Activated CD8-positive, alpha-beta memory T cell treated with anti-CD3 and anti-CD28 coated beads, Interleukin-2, amount 10 ng/mL, durations not matched to agents 7 days and 5 days (primary cell): Measurements from ENCODE around the gene EMB. TPM values are rescaled to one million over a fixed set of nuclear protein-coding genes. Genes with fewer than 3 reads are reported as not detected.
A peak's percentile ranks its signal among the peaks of the same experiment; 100 is the strongest.
"Not testable (repeated sequence)": the region's sequence is repeated elsewhere in the genome, so short reads cannot be mapped to it uniquely, and the experiment has no call there.

Source experiments
- ATAC-seq: fragments of 150-1000 bp; cut with Tn5 transposase; one replicate; pipeline ENCODE4 v1.10.0; 2021; ENCODE audit warnings: moderate library complexity
- CTCF ChIA-PET: fragments of 350-600 bp; sonication (Branson Sonifier 250); formaldehyde crosslinking; loops from one replicate; lab custom pipeline; 2021; ENCODE audit warnings: antibody characterized with exemption; lab: Charles Lee
- DNase-seq: peaks from one replicate; pipeline ENCODE4 v3.0.0-alpha.2; 2020
- H3K27ac Mint-ChIP-seq: one replicate; pipeline ENCODE4 v1.8.0; 2021; ENCODE audit warnings: mild to moderate bottlenecking, mixed read lengths
- H3K27me3 Mint-ChIP-seq: one replicate; pipeline ENCODE4 v1.8.0; 2021; ENCODE audit warnings: mixed read lengths
- H3K36me3 Mint-ChIP-seq: one replicate; pipeline ENCODE4 v1.8.0; 2021; ENCODE audit warnings: mild to moderate bottlenecking, mixed read lengths
- H3K4me1 Mint-ChIP-seq: one replicate; pipeline ENCODE4 v1.8.0; 2021; ENCODE audit warnings: mixed read lengths
- H3K4me3 Mint-ChIP-seq: one replicate; pipeline ENCODE4 v1.8.0; 2021; ENCODE audit warnings: mild to moderate bottlenecking, moderate library complexity, mixed read lengths
- H3K9me3 Mint-ChIP-seq: one replicate; pipeline ENCODE4 v1.8.0; 2022; ENCODE audit warnings: low read depth, mixed read lengths
- total RNA-seq, 2 experiments: library from RNA; stranded (reverse); gene quantifications; one replicate each; pipeline ENCODE4 v1.2.3, GENCODE V29; 2021

Gene EMB
- total RNA-seq, 2 experiments from 2014 or later, result 132 to 161 TPM

- H3K27me3 Mint-ChIP-seq, DNase-seq, ATAC-seq, H3K9me3 Mint-ChIP-seq, H3K36me3 Mint-ChIP-seq, CTCF ChIA-PET: not testable (repeated sequence)
- H3K4me1 Mint-ChIP-seq, result peaks cover 58% of the 10 kb centered on the region
- peak overlapping the region; percentile 95 for H3K27ac Mint-ChIP-seq
- peak overlapping the region; percentile 9 for H3K4me3 Mint-ChIP-seq
Observed at GRCh38 chr5:50442559-50443539, 1.8 kb upstream of the EMB start.

- Mint-ChIP-seq H3K27me3 (no peaks in the 10 kb centered on the region), H3K4me1 (peaks cover 59% of the 10 kb centered on the region), H3K27ac (peak overlapping the region; percentile 95), H3K9me3 (no peaks in the 10 kb centered on the region), H3K36me3 (peaks cover 8% of the 10 kb centered on the region), H3K4me3 (peak overlapping the region; percentile 90)
- CTCF ChIA-PET, result interaction anchor here (0.7 to 2.3 kb wide), 11 partner anchors 8 to 310 kb away, joined by 3 to 8 read pairs (median 4); partner anchors contain the start of gene PARP8
- DNase-seq (no peak), ATAC-seq (peak; percentile 5)
Observed at GRCh38 chr5:50441493-50441955, 436 bp upstream of the EMB start.

GRCh38 chr5:50439221-50439620 is 1.9 kb downstream of the EMB start:
- peak overlapping the region; percentile 95 for H3K27ac Mint-ChIP-seq
- DNase-seq (no peak), ATAC-seq (no peak)
- CTCF ChIA-PET, result interaction anchor here (1.2 kb wide), 1 partner anchor 8 kb away, joined by 3 read pairs; no protein-coding TSS in a partner anchor
- peak overlapping the region; percentile 90 for H3K4me3 Mint-ChIP-seq
- no peaks in the 10 kb centered on the region for H3K27me3 Mint-ChIP-seq
- no peaks in the 10 kb centered on the region for H3K9me3 Mint-ChIP-seq
- peaks cover 57% of the 10 kb centered on the region for H3K4me1 Mint-ChIP-seq
- peaks cover 19% of the 10 kb centered on the region for H3K36me3 Mint-ChIP-seq

- peak overlapping the region; percentile 50 for H3K4me3 Mint-ChIP-seq
- H3K27me3 Mint-ChIP-seq, H3K9me3 Mint-ChIP-seq, ATAC-seq, DNase-seq, CTCF ChIA-PET: not testable (repeated sequence)
- peak overlapping the region; percentile 28 for H3K27ac Mint-ChIP-seq
- peaks cover 22% of the 10 kb centered on the region for H3K36me3 Mint-ChIP-seq
- H3K4me1 Mint-ChIP-seq, result peaks cover 57% of the 10 kb centered on the region
Observed at GRCh38 chr5:50438060-50438459, 3.0 kb downstream of the EMB start.

GRCh38 chr5:50435168-50435567 is 5.9 kb downstream of the EMB start:
- peaks cover 61% of the 10 kb centered on the region for H3K4me1 Mint-ChIP-seq
- no peaks in the 10 kb centered on the region for H3K27me3 Mint-ChIP-seq
- H3K9me3 Mint-ChIP-seq, result no peaks in the 10 kb centered on the region
- ATAC-seq (peak; percentile 57), DNase-seq (no peak)
- H3K4me3 Mint-ChIP-seq, result peak overlapping the region; percentile 48
- peak overlapping the region; percentile 36 for H3K27ac Mint-ChIP-seq
- peaks cover 24% of the 10 kb centered on the region for H3K36me3 Mint-ChIP-seq
- CTCF ChIA-PET, result no interaction called here

- not testable (repeated sequence) for H3K4me3 Mint-ChIP-seq
Observed at GRCh38 chr5:50431133-50431904, 9.8 kb downstream of the EMB start.

GRCh38 chr5:50423100-50423799 is 17.8 kb downstream of the EMB start:
- ATAC-seq, CTCF ChIA-PET: not testable (repeated sequence)
- H3K4me1 Mint-ChIP-seq, result peaks cover 39% of the 10 kb centered on the region

More at GRCh38 chr5:50431133-50431904, 9.8 kb downstream of the EMB start:
- DNase-seq, H3K27me3 Mint-ChIP-seq, ATAC-seq, H3K9me3 Mint-ChIP-seq: not testable (repeated sequence)
- peak overlapping the region; percentile 30 for H3K27ac Mint-ChIP-seq
- CTCF ChIA-PET, result interaction anchor here (0.6 kb wide), 1 partner anchor 8 kb away, joined by 3 read pairs; no protein-coding TSS in a partner anchor
- H3K36me3 Mint-ChIP-seq, result peaks cover 33% of the 10 kb centered on the region
- H3K4me1 Mint-ChIP-seq, result peaks cover 61% of the 10 kb centered on the region

GRCh38 chr5:50421184-50421950 is 19.7 kb downstream of the EMB start:
- CTCF ChIA-PET, ATAC-seq, H3K4me3 Mint-ChIP-seq, H3K9me3 Mint-ChIP-seq, DNase-seq, H3K27ac Mint-ChIP-seq, H3K27me3 Mint-ChIP-seq: not testable (repeated sequence)
- Mint-ChIP-seq H3K4me1 (peaks cover 40% of the 10 kb centered on the region), H3K36me3 (peaks cover 55% of the 10 kb centered on the region)

More at GRCh38 chr5:50423100-50423799, 17.8 kb downstream of the EMB start:
- DNase-seq, H3K27ac Mint-ChIP-seq, H3K9me3 Mint-ChIP-seq, H3K4me3 Mint-ChIP-seq, H3K27me3 Mint-ChIP-seq: not testable (repeated sequence)
- H3K36me3 Mint-ChIP-seq, result peaks cover 68% of the 10 kb centered on the region

- H3K27me3 Mint-ChIP-seq, result no peaks in the 10 kb centered on the region
- peaks cover 52% of the 10 kb centered on the region for H3K36me3 Mint-ChIP-seq
- CTCF ChIA-PET, result no interaction called here
- peaks cover 45% of the 10 kb centered on the region for H3K4me1 Mint-ChIP-seq
- no peaks in the 10 kb centered on the region for H3K9me3 Mint-ChIP-seq
- DNase-seq (no peak), ATAC-seq (no peak)
- no peak overlapping the region for H3K27ac Mint-ChIP-seq
- no peak overlapping the region for H3K4me3 Mint-ChIP-seq
Observed at GRCh38 chr5:50420343-50420935, 20.6 kb downstream of the EMB start.

GRCh38 chr5:50419656-50420055 is 21.4 kb downstream of the EMB start:
- H3K9me3 Mint-ChIP-seq, DNase-seq, H3K4me3 Mint-ChIP-seq, CTCF ChIA-PET, H3K27ac Mint-ChIP-seq, ATAC-seq, H3K27me3 Mint-ChIP-seq: not testable (repeated sequence)
- peaks cover 47% of the 10 kb centered on the region for H3K4me1 Mint-ChIP-seq
- peaks cover 50% of the 10 kb centered on the region for H3K36me3 Mint-ChIP-seq

GRCh38 chr5:50416637-50417036 is 24.5 kb downstream of the EMB start:
- CTCF ChIA-PET, H3K9me3 Mint-ChIP-seq, DNase-seq, ATAC-seq, H3K4me3 Mint-ChIP-seq, H3K27me3 Mint-ChIP-seq: not testable (repeated sequence)
- Mint-ChIP-seq H3K27ac (peak overlapping the region; percentile 47), H3K4me1 (peaks cover 50% of the 10 kb centered on the region), H3K36me3 (peaks cover 50% of the 10 kb centered on the region)

GRCh38 chr5:50415912-50416311 is 25.2 kb downstream of the EMB start:
- DNase-seq (peak; percentile 41), ATAC-seq (peak; percentile 69)
- peaks cover 51% of the 10 kb centered on the region for H3K4me1 Mint-ChIP-seq
- H3K4me3 Mint-ChIP-seq, result no peak overlapping the region
- peak overlapping the region; percentile 61 for H3K27ac Mint-ChIP-seq
- CTCF ChIA-PET, result no interaction called here
- H3K27me3 Mint-ChIP-seq, result no peaks in the 10 kb centered on the region
- H3K9me3 Mint-ChIP-seq, result no peaks in the 10 kb centered on the region
- H3K36me3 Mint-ChIP-seq, result peaks cover 51% of the 10 kb centered on the region
